Panc1 (cell line): ENCODE results near the gene TPGS2. TPM values are rescaled to one million over a fixed set of nuclear protein-coding genes. Genes with fewer than 3 reads are reported as not detected.

Source experiments
- ATAC-seq: fragments of 200-7000 bp; cut with Tn5 transposase; 2 replicates; pipeline ENCODE4 v1.9.1; 2020; ENCODE audit warnings: mild to moderate bottlenecking, moderate library complexity
- BruUV-seq: library from RNA; stranded (reverse); fragments of 400-500 nt; replicated peaks from 2 replicates; lab custom pipeline; 2021; lab: Mats Ljungman, UMichigan
- CTCF ChIA-PET: fragments of 300-600 bp; sonication (Branson Sonifier 250); formaldehyde crosslinking; loops from one replicate; lab custom pipeline; 2022; ENCODE audit warnings: antibody characterized with exemption; lab: Charles Lee
- POLR2A ChIA-PET: fragments of 300-600 bp; sonication (Branson Sonifier 250); formaldehyde crosslinking; loops from one replicate; lab custom pipeline; 2022; ENCODE audit warnings: antibody characterized with exemption; lab: Charles Lee
- DNase-seq: peaks from one replicate; pipeline ENCODE4 v3.0.0-alpha.2; 2010; ENCODE audit warnings: low read depth, low spot score
- H3K27ac ChIP-seq: 2 replicates; pipeline ENCODE4 v1.5.1; 2011; ENCODE audit warnings: mild to moderate bottlenecking, low read length, inconsistent platforms
- H3K27me3 ChIP-seq: fragments of 200-500 bp; sonication (Bioruptor generic); 2 replicates; pipeline ENCODE4 v1.6.0; 2014; ENCODE audit warnings: low read length, inconsistent platforms; ENCODE audit not compliant: control insufficient read depth, insufficient read depth
- H3K36me3 ChIP-seq: fragments of 200-500 bp; sonication (Bioruptor generic); 2 replicates; pipeline ENCODE4 v1.5.1; 2014; ENCODE audit warnings: inconsistent platforms, mild to moderate bottlenecking, low read length, moderate library complexity; ENCODE audit not compliant: control insufficient read depth, insufficient read depth
- H3K4me1 ChIP-seq: 2 replicates; pipeline ENCODE4 v1.5.1; 2011; ENCODE audit warnings: inconsistent platforms, mild to moderate bottlenecking, low read length, moderate library complexity; ENCODE audit not compliant: control insufficient read depth, insufficient read depth
- H3K4me3 ChIP-seq, 2 experiments: 2 replicates each; pipeline ENCODE4 v1.5.1; 2011 to 2012; ENCODE audit warnings: low read depth in 2 of 2, low read length in 2 of 2, mild to moderate bottlenecking in 2 of 2, inconsistent platforms in 1 of 2, moderate library complexity in 1 of 2
- H3K9me3 ChIP-seq: fragments of 200-500 bp; sonication (Bioruptor generic); 2 replicates; pipeline ENCODE4 v1.5.1; 2014; ENCODE audit warnings: low read depth, mild to moderate bottlenecking, inconsistent platforms, low read length, moderate library complexity; ENCODE audit not compliant: control insufficient read depth, insufficient read depth
- POLR2AphosphoS5 ChIP-seq: IDR thresholded peaks from 2 replicates; pipeline ENCODE4 v1.6.1; 2012; ENCODE audit warnings: mild to moderate bottlenecking, low read depth, low read length, moderate library complexity
- SIN3A ChIP-seq: IDR thresholded peaks from 2 replicates; pipeline ENCODE4 v1.6.1; 2012; ENCODE audit warnings: low read depth, mild to moderate bottlenecking, low read length, moderate library complexity, borderline replicate concordance; ENCODE audit not compliant: insufficient read depth
- TCF7L2 ChIP-seq: IDR thresholded peaks from 2 replicates; pipeline ENCODE4 v1.6.1; 2011; ENCODE audit warnings: mild to moderate bottlenecking, low read depth, low read length, inconsistent platforms
- in situ Hi-C: cut with HindIII; loops from 2 replicates; pipeline ENCODE4 v1.10.0; 2016; ENCODE audit warnings: low sequenced_read_pairs, low pct_unique_long_range_greater_than_20kb
- intact Hi-C: fragments of 100-400 bp; cut with micrococcal nuclease; formaldehyde crosslinking; loops from one replicate; pipeline ENCODE4 v1.10.0; 2022; ENCODE audit not compliant: unreplicated experiment
- total RNA-seq: library from RNA; stranded (reverse); gene quantifications from one replicate; pipeline ENCODE4 v1.2.1, GENCODE V29; 2021; ENCODE audit not compliant: unreplicated experiment
- TF ChIP-seq, protein P1 (sequence below): fragments of 450-650 bp; IDR thresholded peaks from 2 replicates; pipeline ENCODE4 v1.5.1; 2017; ENCODE audit warnings: mild to moderate bottlenecking
- TF ChIP-seq, protein P2 (sequence below), 2 experiments: IDR thresholded peaks; 2 replicates each; pipeline ENCODE4 v1.6.1; 2011 to 2012; ENCODE audit warnings: low read depth in 2 of 2, control low read depth in 1 of 2, low read length in 1 of 2, mild to moderate bottlenecking in 1 of 2, moderate library complexity in 1 of 2; ENCODE audit not compliant: insufficient read depth in 1 of 2

TPGS2 gene
- total RNA-seq, 1 experiment from 2014 or later, result 98.7 TPM

DNA sequence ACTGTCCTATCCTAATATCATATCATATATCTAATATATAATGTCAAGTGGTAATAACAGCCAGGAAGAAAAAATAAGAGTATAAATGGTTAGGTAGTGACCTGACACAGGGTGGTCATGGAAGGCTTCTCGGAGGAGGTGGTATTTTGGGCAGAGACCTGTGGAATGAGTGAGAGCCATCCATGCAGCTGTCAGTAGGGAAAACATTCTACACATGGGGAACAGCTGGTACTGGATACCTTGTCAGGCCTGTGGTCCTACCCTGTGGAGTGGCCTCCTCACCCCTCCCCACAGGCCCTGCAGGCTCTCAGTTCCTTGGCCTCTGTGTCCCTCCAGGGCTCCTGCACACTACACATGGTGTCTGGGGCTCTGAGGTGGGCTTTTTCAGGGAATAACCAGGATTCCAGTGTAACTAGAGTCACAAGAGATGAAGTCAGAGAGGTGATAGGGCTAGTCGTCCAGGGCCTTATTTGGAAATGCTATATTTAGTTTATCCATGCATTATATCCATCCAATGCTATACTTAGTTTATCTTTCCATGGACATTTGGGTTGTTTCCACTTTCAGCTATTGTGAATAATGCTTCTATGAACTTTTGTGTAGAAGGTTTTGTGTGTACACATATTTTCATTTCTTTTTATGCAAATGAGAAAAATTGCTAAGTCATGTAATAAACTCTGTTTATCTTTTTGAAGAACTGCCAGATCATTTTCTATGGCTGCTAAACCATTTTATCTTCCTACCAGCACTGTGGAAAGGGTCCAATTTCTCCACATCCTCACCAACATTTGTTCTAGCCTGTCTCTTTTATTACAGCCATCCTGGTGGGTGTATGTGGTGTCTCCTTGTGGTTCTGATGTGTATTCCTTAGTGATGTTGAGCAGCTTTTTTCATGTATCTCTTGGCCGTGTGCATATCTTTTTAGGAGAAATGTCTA lies 75.6 kb downstream of the TPGS2 start:
- Histone ChIP-seq H3K27me3 (no peaks in the 10 kb centered on the region), H3K4me1 (no peaks in the 10 kb centered on the region), H3K36me3 (no peaks in the 10 kb centered on the region), H3K9me3 (no peaks in the 10 kb centered on the region), H3K27ac (no peak overlapping the region), H3K4me3 (no peak overlapping the region)
- DNase-seq, result no peak
- no TSS peak for BruUV-seq
- intact Hi-C loops (no loop called here), in situ Hi-C loops (no loop called here)
- ATAC-seq, result no peak
- TF ChIP-seq SIN3A, result no peak
- TF ChIP-seq, protein P1, sequence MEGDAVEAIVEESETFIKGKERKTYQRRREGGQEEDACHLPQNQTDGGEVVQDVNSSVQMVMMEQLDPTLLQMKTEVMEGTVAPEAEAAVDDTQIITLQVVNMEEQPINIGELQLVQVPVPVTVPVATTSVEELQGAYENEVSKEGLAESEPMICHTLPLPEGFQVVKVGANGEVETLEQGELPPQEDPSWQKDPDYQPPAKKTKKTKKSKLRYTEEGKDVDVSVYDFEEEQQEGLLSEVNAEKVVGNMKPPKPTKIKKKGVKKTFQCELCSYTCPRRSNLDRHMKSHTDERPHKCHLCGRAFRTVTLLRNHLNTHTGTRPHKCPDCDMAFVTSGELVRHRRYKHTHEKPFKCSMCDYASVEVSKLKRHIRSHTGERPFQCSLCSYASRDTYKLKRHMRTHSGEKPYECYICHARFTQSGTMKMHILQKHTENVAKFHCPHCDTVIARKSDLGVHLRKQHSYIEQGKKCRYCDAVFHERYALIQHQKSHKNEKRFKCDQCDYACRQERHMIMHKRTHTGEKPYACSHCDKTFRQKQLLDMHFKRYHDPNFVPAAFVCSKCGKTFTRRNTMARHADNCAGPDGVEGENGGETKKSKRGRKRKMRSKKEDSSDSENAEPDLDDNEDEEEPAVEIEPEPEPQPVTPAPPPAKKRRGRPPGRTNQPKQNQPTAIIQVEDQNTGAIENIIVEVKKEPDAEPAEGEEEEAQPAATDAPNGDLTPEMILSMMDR, result no peak
- TF ChIP-seq, protein P2, sequence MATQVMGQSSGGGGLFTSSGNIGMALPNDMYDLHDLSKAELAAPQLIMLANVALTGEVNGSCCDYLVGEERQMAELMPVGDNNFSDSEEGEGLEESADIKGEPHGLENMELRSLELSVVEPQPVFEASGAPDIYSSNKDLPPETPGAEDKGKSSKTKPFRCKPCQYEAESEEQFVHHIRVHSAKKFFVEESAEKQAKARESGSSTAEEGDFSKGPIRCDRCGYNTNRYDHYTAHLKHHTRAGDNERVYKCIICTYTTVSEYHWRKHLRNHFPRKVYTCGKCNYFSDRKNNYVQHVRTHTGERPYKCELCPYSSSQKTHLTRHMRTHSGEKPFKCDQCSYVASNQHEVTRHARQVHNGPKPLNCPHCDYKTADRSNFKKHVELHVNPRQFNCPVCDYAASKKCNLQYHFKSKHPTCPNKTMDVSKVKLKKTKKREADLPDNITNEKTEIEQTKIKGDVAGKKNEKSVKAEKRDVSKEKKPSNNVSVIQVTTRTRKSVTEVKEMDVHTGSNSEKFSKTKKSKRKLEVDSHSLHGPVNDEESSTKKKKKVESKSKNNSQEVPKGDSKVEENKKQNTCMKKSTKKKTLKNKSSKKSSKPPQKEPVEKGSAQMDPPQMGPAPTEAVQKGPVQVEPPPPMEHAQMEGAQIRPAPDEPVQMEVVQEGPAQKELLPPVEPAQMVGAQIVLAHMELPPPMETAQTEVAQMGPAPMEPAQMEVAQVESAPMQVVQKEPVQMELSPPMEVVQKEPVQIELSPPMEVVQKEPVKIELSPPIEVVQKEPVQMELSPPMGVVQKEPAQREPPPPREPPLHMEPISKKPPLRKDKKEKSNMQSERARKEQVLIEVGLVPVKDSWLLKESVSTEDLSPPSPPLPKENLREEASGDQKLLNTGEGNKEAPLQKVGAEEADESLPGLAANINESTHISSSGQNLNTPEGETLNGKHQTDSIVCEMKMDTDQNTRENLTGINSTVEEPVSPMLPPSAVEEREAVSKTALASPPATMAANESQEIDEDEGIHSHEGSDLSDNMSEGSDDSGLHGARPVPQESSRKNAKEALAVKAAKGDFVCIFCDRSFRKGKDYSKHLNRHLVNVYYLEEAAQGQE (IDR thresholded peaks at IDR 0.05; ENCODE audit: insufficient read depth in 1 of 2, low read depth in 2 of 2, low read length in 1 of 2), result no peak
- ChIA-PET POLR2A (no interaction called here), CTCF (no interaction called here)

DNA sequence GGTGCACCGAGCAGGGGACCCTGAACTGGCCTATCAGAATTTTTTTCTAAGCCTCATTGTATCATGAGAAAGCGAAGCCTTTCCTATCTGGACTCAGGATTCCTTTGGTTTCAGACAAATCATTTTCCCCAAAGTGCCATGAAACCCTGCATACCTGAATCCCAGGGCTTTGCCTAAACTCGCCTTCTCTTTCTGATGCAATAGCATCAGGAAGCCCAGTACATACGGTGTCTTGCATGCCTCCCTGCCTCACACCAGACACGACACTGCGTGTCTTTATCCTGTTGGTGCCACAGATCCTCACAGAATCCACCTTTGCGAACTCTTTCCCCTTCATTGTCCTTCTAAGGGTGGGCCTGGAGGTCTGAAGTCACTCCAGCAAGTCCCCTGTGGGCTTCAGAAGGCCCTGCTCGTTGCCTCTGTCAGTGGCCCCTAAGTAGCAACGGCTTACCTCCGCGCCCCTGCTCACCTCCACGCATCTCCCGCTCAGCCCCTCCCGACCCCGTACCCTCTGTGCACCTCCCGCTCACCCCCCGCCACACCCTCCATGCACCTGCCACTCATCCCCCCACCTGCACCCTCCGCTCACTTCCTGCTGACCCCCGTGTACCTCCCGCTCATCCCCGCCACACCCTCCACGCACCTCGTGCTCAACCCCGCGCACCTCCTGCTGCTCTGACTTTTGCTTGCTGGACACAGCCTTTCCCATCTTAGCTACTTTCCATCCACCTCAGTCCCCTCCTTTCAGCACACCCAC lies 83.4 kb downstream of the TPGS2 start:
- POLR2A ChIA-PET, result no interaction called here
- no TSS peak for BruUV-seq
- Histone ChIP-seq H3K27ac (no peak overlapping the region), H3K27me3 (no peaks in the 10 kb centered on the region), H3K4me1 (no peaks in the 10 kb centered on the region), H3K9me3 (no peaks in the 10 kb centered on the region), H3K4me3 (no peak overlapping the region), H3K36me3 (no peaks in the 10 kb centered on the region)
- ATAC-seq (no peak), DNase-seq (no peak)
- TF ChIP-seq SIN3A, result no peak
- no peak for TF ChIP-seq TCF7L2
- TF ChIP-seq, protein P1, result no peak
- TF ChIP-seq, protein P2 (IDR thresholded peaks at IDR 0.05; ENCODE audit: insufficient read depth in 1 of 2, low read depth in 2 of 2, low read length in 1 of 2), result no peak
- no peak for TF ChIP-seq POLR2AphosphoS5
- CTCF ChIA-PET, result no interaction called here
- intact Hi-C loops, result no loop called here
- in situ Hi-C loops, result no loop called here
